HG03045 (cell line): ENCODE results near the gene HSD3B1.

Experiments used
- ATAC-seq: cut with Tn5 transposase; IDR thresholded peaks from one replicate; pipeline ENCODE4 v1.9.1; 2021; ENCODE audit warnings: mild to moderate bottlenecking, moderate library complexity; ENCODE audit not compliant: unreplicated experiment

The HSD3B1 gene

GRCh38 chr1:119506941-119507340 lies at the start of gene HSD3B1:
Gene HSD3B1 (plus strand): TSS chr1:119507210. CDS start chr1:119507477, 267 bp downstream.
- ATAC-seq, result no peak

DNA sequence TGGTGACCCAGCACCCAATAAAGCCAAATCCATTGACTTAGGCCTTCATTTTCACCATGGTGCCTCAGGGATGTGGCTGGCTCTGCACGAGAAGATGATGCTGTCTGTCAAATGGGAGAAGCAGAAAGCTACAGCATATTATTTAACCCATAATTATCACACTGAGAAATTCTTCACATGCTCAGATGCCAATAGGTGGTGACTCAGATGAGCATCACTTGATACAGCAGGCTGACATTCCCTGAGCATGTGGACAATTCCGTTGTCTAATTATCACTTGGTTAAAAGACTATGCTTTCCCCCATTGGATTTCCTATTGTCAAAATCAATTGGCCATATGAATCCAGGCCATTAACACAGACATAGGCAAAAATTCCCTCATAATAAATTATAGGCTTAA lies 44.0 kb upstream of the HSD3B1 start:
- ATAC-seq, result no peak

DNA sequence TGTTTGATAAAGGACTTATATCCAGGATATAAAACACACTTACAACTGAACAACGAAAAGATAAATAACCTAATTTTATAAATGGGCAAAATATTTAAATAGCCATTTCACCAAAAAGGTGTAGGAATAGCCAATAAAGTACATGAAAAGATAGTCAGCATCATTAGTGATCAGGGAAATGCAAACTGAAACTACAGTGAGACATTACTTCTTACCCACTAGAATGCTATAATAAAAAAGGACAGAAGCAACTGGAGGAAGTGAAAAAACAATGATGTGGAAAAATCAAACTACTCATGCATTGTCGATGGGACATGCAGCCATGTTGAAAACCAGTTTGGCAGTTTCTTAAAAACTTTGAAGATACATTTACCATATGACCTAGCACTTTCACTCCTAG lies 43.4 kb upstream of the HSD3B1 start:
- no peak for ATAC-seq

DNA sequence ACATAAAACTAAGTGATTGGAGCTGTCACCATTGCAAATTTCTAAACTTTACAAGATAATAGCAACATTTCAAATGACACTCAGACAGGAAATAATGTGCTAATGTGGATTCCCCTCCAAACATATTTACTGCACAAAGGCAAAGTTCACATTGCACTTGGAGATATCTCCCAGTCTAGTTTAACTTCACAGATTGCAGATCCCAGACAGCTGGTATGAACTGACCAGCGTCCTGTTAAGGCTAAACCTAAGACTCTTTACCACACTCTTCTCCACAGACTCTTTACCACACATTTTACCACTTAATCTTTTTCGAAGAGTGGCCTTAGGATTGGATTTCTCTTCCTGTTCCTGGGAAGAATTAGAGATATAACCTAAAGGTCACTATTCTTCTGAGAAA lies 40.6 kb upstream of the HSD3B1 start:
- ATAC-seq, result no peak

DNA sequence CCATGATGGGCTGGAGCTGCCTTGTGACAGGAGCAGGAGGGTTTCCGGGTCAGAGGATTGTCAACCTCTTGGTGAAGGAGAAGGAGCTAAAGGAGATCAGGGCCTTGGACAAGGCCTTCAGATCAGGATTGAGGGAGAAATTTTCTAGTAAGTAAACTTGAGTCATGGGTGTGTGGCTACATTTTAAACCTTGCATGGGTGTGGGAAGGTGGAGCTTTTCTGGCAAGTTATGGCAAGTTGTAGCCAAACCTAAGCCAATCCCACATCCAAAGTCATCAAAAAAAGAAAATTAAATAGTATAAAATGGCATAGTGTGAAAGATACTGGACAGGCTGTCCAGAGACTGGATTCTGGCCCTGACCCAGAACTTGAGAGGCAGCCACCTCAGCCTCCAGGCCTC lies 39.8 kb upstream of the HSD3B1 start:
- no peak for ATAC-seq

DNA sequence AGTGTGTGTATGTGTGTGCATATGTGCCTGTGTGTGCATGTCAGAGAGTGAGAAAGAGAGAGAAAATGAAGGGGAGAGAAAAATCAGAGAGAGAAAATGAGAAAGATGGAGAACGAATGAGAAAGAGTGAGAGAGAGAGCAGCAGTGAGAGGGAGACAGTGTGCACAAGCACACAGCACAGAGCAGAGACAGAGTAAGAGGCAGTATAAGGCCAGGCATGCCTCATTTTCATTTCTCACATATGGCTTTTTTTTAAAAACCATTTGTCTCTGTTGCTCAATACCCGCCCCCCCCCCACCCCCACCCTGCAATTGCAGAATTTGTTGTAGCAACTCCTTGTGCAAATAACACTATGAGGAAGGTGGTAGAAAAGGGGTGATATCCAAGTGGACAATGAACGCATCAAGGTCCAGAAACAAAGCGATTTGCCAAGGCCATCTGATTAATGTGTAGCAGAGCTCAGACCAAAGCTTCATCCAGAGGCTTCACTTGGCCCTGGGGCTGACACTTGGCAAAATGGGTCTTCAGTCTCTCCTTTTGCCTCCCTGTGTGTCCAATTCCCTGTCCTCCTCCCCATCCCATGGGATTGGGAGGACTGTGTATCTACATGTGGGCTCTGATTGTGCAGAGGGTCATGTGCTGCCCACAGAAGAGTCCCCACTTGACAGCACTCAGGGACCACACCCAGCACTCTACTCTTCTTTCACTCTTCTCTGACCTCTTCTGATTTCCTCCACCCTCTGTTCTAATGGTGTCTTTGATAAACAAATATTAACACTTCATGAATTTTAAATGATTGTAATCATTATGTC lies 38.9 kb upstream of the HSD3B1 start:
- ATAC-seq, result no peak

- ATAC-seq, result no peak
Observed at GRCh38 chr1:119469741-119470140, 37.3 kb upstream of the HSD3B1 start.

GRCh38 chr1:119470377-119470776 lies 36.6 kb upstream of the HSD3B1 start:
- ATAC-seq, result no peak

DNA sequence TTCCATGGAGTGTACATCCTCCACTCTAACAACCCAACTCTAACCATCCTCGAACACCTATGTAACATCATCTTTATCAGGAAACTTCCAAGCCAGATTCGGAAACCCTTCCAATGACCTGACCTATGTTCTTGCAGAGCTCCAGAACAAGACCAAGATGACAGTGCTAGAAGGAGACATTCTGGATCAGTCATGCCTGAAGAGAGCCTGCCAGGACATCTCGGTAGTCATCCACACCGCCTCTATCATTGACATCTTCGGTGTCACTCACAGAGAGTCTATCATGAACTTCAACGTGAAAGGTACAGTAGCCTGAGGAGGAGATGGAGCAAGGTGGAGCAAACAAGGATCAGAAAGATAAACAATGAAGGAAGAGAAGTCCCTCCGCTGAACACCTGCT lies 36.1 kb upstream of the HSD3B1 start:
- ATAC-seq, result no peak

- no peak for ATAC-seq
Observed at GRCh38 chr1:119471566-119471965, 35.4 kb upstream of the HSD3B1 start.

DNA sequence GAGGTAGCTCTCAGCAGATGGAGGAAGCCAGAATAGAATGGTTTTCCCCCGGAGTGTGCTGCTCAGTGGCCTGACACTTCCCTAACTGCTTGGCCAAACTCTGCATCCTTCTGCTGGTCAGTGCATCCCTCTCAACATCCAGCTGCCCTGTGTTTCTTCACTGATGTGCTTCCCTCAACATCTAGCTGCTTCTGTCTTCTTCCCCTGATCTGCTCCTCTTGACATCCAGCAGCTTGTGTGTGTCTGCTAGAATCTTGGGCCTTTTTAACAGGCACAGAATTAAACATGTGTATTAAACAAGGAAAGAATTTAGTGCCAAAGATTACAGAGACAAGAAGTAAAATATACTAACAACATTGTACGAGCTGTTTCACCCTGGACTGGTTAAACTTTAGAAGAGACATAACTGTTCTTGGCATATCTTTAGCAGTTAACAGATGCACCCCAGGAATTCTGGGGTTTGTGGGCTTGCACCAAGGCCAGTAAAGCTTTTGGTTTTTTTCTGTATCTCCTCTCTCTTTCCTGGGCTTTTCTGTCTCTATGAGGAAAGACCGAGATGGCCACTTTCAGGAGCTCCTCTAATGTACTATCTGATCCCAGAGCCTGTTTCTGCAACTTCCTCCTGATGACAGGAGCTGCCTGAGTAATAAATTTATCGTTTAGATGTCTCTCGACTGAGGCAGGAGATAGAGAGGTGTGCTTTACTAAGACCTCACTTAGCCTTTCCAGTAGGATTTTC lies 34.8 kb upstream of the HSD3B1 start:
- ATAC-seq, result no peak

GRCh38 chr1:119472819-119473175 lies 34.2 kb upstream of the HSD3B1 start:
- ATAC-seq, result no peak

DNA sequence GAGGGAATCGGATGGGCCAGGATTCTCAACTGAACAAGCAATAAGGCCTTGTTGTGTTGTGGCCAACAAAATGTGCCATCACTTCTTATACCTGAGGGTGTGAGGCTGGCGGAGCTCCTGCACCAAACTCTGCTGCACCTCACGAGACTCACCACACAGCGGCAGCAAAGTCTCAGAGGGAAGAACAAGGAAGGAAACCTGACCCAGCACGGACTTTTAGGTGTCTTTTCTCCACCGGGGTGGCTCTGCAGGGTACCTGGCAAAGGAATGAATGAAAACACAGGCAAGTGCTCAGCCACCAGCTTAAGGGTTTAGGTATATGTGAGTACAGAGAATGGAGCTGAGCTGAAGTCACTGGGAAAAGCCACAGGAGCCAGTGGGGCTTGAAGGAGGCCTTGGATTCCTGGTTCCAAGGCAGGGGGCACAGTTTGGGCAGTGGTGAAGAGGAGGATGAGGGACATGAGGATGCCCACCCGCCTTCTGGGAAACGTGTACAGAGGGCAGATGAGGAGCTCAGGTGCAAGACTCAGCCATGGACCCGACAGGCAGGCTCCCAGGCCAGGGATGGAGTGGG lies 31.1 kb upstream of the HSD3B1 start:
- no peak for ATAC-seq

DNA sequence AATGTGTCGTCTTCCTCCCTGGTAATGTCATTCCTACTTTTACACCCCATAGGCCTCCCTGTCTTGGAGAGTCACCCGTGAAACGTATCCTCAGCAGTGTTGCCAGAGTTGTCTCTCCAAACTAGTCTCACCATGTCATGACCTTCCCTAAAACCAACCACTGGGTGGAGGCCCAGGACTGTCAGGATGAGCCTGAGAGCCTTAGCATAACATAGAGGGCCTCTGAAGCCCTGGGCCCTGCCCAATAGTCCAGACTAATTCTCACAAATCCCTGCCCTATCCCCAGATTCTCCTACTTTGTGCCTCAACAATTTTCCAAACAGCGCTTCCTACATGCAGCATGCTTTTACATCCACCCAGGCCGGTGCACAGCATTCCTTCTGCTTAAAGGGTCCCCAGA lies 29.3 kb upstream of the HSD3B1 start:
- no peak for ATAC-seq

DNA sequence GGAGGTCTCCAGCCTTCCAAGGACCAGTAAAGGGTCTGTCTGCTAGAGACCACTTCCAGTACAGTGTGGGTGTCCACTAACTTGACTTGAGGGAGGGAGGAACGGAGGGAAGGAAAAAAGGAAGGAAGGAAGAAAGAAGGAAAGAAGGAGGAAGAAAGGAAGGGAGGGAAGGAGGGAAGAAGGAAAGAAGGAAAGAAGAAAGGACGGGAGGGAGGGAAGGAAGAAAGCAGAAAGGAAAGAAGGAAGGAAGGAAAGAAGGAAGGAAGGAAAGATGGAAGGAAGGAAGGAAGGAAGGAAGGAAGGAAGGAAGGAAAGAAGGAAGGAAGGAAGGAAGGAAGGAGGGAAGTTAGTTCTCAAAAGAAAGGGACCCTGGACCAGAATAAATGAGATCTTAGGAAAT lies 26.8 kb upstream of the HSD3B1 start:
- no peak for ATAC-seq

DNA sequence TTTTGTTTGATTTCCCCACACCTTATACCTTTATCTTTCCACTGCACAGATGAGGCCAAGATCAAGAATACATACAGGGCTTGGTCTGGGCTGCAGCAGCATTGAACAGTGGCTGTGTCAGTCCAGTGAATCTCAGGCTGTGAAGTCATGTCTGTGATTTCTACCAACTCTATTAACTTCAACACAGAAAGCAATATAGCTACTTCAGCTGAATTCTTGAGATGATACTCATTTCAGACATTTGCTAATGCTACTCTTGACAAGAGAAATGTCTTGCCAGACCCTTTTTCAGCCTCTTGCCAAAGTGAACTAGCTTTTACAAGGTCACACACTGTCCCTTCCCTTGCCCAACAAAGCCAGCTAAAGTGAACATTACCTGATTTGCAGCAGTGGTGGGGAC lies 25.1 kb upstream of the HSD3B1 start:
- no peak for ATAC-seq

DNA sequence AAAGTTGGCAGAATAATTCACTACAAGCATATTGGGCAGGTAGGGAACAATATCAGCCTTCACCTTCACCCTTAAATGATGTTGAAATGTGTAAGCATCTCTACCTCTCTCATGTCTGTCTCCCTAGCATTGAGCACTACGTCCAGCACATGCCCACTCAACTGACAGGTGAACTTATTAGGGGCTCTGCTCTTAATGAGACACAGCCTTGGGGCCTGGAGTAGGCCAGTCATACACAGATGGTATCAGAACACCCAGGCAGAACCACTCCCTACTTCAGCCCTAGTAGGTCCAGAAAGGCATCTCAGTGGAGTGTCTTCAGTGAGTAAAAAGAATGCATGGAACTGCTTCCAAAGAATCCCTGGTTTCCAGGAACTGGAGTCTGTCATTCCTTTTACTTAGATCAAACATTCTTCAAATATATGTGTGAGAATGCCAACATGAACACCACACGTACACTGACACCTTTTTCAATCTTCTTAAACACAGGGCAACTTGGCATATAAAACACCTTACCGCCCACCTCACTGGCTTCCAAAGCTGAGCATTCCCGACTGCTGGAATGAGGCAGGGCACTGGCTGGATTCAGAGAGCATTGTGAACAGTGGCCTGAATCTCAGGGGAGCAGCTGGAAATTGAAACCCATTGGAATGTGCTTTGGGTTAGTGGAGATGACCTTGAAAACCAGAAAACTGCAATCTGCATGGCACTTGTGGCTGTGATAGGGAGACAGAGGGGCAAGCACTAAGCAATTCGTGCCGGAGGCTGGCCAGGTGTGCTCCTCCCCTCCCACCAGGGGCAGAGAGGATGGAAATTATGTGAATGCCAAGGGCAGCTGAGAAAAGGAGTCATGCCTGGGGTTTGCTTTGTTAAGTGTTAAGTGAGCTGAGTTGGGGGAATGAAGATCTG lies 24.2 kb upstream of the HSD3B1 start:
- no peak for ATAC-seq

DNA sequence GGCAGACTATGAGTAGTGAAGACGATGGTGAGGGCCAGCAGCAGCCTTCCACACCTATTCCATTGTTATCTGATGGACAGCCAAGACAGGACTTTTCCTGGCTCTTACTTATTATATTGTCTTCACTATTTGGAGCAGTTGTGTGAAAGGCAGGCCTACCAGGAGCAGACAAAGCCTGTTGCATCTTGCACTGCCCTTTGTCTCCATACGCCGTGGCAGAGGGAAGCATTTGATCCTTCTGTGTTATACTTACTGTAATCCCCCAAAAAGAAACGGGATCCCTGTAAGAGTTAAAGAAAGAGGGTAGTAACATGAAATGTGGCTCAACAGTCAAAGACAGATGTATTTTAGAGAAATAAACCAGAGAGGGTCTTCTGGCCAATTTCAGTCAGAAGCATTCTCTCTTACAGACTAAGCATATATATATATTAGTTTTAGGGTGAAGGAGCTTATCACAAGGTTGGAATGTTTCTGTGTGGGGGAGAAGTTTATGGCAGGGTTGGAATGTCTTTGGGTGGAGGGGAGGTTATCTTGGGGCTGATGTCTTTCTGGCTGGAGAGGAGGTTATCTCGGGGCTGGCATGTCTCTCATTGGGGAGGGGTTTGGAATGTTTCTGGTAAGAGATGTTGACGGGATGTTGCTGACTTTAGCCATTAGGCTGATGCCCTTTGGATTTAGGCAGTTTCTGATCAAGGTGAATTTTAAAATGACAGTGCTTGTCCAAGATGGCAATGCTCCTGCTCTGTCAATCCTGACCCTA lies 23.4 kb upstream of the HSD3B1 start:
- no peak for ATAC-seq

DNA sequence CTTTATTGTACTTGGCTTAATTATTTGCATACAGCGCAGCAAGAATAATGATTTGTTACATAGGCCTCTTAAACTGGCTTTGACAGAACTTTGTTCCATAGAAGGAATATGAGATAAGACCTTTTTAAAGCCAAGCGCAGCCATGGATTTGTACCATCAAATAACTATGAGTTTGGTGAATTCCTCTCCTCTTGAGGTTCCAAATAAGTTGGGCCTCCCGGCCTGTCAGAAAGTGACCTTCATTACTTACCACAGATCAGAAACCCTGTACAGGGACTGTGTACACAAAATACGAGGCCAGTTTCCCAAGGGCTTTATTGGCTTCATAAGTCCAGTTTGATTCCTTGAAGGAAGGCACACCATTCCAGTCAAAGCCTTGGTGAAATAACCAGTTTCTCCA lies 21.8 kb upstream of the HSD3B1 start:
- ATAC-seq, result no peak

DNA sequence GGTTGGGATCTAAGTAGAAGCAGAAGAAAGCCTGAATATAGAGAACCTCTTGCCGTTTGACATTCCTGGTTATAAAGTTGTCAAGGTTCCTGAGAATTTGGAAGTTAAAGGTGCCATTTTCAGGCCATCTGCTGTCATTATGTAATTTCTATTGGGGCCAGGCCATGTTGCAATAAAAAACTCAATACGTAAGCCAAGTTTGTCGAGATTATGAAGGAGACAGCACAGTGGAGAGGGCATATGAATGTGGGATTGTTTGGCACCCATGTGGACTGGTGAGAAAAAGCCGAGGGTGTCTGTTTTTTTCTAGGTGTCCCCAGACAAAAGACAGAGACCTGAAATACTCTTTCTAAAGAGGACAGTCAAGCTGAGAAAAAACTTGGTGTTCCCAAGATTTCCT lies 18.8 kb upstream of the HSD3B1 start:
- no peak for ATAC-seq
